Naive B cell (primary cell): ENCODE data around the gene CYBC1. TPM values are rescaled to one million over a fixed set of nuclear protein-coding genes. Genes with fewer than 3 reads are reported as not detected.

Source experiments
- ATAC-seq, 2 donors: fragments of 150-1000 bp; cut with Tn5 transposase; 2 replicates each; pipeline ENCODE4 v1.10.0; 2021; ENCODE audit warnings: low read depth in 2 of 2, mild to moderate bottlenecking in 2 of 2, moderate library complexity in 2 of 2
- DNase-seq: peaks from one replicate; pipeline ENCODE4 v3.0.0; 2022
- H3K27ac Mint-ChIP-seq, 6 donors: one replicate each; pipeline ENCODE4 v1.8.0; 2020 to 2022; ENCODE audit warnings: mild to moderate bottlenecking in 6 of 6, mixed read lengths in 6 of 6, moderate library complexity in 5 of 6, inconsistent platforms in 2 of 6
- H3K27me3 Mint-ChIP-seq, 3 donors: one replicate each; pipeline ENCODE4 v1.8.0; 2021 to 2022; ENCODE audit warnings: mixed read lengths in 3 of 3, mild to moderate bottlenecking in 1 of 3
- H3K36me3 Mint-ChIP-seq, 2 donors: one replicate each; pipeline ENCODE4 v1.8.0; 2020 to 2022; ENCODE audit warnings: mixed read lengths in 2 of 2, inconsistent platforms in 1 of 2, mild to moderate bottlenecking in 1 of 2
- H3K4me1 Mint-ChIP-seq, 3 donors: one replicate each; pipeline ENCODE4 v1.8.0; 2020 to 2022; ENCODE audit warnings: mixed read lengths in 3 of 3, inconsistent platforms in 1 of 3, mild to moderate bottlenecking in 1 of 3, moderate library complexity in 1 of 3
- H3K4me3 Mint-ChIP-seq, 8 donors: one replicate each; pipeline ENCODE4 v1.8.0; 2020 to 2022; ENCODE audit warnings: mild to moderate bottlenecking in 8 of 8, mixed read lengths in 8 of 8, moderate library complexity in 8 of 8, inconsistent platforms in 2 of 8
- H3K9me3 Mint-ChIP-seq, 7 donors: one replicate each; pipeline ENCODE4 v1.8.0; 2020 to 2022; ENCODE audit warnings: mixed read lengths in 7 of 7, mild to moderate bottlenecking in 5 of 7, inconsistent platforms in 2 of 7, moderate library complexity in 1 of 7
- polyA plus RNA-seq, 6 donors: library from polyadenylated mRNA; unstranded; fragments of 300-500 nt; fragmentation: Illumina TruSeq; gene quantifications; one replicate each; pipeline ENCODE4 v1.2.3, GENCODE V29; 2021; ENCODE audit warnings: low read depth in 6 of 6

Gene CYBC1
- polyA plus RNA-seq, 6 donors from 2014 or later = 274 to 340 (median 303) TPM

DNA sequence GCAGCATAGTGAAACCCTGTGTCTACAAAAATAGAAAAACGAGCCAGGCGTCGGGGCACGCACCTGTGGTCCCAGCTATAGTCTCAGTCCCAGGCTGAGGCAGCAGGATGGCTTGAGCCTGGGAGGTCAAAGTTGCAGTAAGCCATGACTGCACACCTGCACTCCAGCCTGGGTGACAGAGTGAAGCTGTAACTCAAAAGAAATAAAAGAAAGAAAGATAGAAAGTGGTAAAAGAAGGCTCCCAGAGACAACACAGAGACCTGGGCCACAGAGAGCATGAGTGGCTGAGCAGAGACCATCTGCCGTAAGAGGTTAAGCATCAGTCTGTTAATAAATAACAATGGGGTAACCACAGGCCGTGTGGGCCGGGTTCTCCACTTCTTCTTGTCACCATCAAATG is 47.7 kb downstream of the CYBC1 start:
- DNase-seq (no peak), ATAC-seq (no peak)
- Mint-ChIP-seq H3K36me3 (peaks cover 0 to 7% of the 10 kb centered on the region in 2 donors), H3K27me3 (no peaks in the 10 kb centered on the region), H3K4me1 (peaks cover 7 to 16% (median 12%) of the 10 kb centered on the region in 3 donors), H3K27ac (peak overlapping the region in 2 of 6 donors; percentile 38 to 49), H3K4me3 (no peak overlapping the region), H3K9me3 (no peaks in the 10 kb centered on the region)

DNA sequence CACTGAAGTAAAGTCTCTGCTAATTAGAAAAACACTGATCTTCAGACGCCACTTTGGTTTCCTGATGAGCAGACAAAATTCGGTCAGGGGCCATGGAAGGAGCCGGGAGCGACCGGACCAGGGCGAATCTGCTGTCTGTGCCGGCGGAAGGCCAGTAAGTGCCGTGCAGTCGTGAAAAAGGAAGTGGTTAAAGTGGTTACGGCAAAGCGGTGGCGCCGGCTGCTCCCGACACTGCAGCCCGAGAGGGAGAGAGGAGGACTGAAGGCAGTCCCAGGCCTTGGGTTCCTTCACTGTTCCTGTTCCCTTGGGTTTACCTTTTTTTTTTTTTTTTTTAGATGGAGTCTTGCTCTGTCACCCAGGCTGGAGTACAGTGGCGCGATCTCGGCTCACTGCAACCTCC is 49.7 kb downstream of the CYBC1 start:
- H3K27ac Mint-ChIP-seq = peak overlapping the region in 2 of 6 donors; percentile 52 to 80
- H3K4me3 Mint-ChIP-seq = peak overlapping the region; percentile 22 to 93 (median 90)

DNA sequence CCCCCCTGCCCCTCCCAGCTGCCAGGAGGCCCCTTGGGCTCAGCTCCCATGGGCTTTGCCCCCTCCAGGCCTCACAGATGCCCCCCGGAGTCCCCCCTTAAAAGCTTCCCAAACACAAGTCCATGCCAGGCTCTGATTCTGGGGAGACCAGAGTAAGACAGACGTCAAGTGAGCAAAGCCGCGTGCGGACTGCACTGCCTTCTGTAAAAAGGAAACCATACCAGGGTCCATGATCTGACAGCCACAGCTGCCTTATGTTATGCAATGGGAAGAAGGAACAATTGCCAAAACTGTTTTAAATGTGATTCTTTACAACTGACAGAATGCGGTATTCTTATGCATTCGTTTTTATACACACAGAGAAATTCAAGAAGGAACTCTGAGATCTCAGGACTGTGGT is 50.3 kb downstream of the CYBC1 start:
- Mint-ChIP-seq H3K9me3 (no peaks in the 10 kb centered on the region), H3K27ac (peak overlapping the region in 1 of 6 donors; percentile 38), H3K36me3 (peaks cover 0 to 19% of the 10 kb centered on the region in 2 donors), H3K4me1 (peaks cover 6 to 14% (median 8%) of the 10 kb centered on the region in 3 donors), H3K27me3 (no peaks in the 10 kb centered on the region), H3K4me3 (peak overlapping the region in 4 of 8 donors; percentile 6 to 80 (median 60))
- no peak for DNase-seq
- no peak for ATAC-seq

More for the DNA sequence above, 49.7 kb downstream of the CYBC1 start:
- Mint-ChIP-seq H3K4me1 (peaks cover 6 to 14% (median 8%) of the 10 kb centered on the region in 3 donors), H3K27me3 (no peaks in the 10 kb centered on the region), H3K9me3 (no peaks in the 10 kb centered on the region), H3K36me3 (peaks cover 0 to 19% of the 10 kb centered on the region in 2 donors)
- DNase-seq (peak; percentile 44), ATAC-seq (peak; percentile 95 to 96)

DNA sequence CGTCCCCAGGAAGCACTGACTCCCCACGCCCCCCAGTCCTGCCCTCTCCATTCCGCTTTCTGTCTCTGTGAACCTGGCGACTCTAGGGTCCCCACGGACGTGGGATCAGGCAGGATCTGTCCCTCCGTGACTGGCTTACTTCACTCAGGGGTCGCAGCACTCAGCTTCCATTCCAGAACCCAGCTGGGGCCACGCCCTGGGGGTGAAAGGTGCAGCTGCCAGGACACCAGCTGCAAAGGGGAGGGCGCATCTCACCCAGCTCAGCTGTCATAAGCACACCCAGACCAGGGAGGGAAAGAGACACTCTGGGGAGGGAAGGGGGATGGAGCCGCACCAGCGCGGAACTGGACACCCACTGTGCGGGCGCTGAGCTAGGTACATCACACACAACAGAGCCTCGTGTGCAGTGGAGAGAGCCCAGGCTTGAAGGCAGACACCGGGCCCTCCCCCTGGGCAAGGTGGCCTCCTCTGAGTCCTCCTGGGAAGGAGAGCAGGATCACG is 50.9 kb downstream of the CYBC1 start:
- peaks cover 0 to 19% of the 10 kb centered on the region in 2 donors for H3K36me3 Mint-ChIP-seq
- H3K4me3 Mint-ChIP-seq = peak overlapping the region in 1 of 8 donors; percentile 15
- peaks cover 6 to 14% (median 8%) of the 10 kb centered on the region in 3 donors for H3K4me1 Mint-ChIP-seq
- no peaks in the 10 kb centered on the region for H3K27me3 Mint-ChIP-seq
- H3K27ac Mint-ChIP-seq = no peak overlapping the region
- no peak for ATAC-seq
- H3K9me3 Mint-ChIP-seq = no peaks in the 10 kb centered on the region
- DNase-seq = no peak

DNA sequence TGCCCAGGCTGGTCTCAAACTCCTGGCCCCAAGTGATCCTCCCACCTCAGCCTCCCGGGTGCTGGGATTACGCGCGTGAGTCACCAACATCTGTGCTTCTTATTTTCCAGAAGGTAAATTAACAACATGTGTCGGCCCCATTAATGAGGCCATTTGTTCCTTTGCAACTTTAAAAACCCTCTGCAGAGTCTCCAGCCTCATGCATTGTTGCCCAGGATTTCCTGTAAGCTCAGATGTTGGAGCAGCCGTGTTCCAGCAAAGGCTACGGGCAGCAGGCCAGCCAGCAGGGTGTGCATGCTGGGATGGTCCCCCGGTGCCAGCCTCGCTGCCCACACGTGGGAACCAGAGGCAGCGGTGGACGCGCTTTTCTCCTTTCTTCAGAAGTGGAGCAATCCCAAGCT is 51.5 kb downstream of the CYBC1 start:
- DNase-seq (no peak), ATAC-seq (no peak)
- Mint-ChIP-seq H3K4me1 (peaks cover 6 to 14% (median 8%) of the 10 kb centered on the region in 3 donors), H3K36me3 (peaks cover 0 to 19% of the 10 kb centered on the region in 2 donors), H3K27ac (no peak overlapping the region), H3K9me3 (no peaks in the 10 kb centered on the region), H3K27me3 (no peaks in the 10 kb centered on the region), H3K4me3 (no peak overlapping the region)

DNA sequence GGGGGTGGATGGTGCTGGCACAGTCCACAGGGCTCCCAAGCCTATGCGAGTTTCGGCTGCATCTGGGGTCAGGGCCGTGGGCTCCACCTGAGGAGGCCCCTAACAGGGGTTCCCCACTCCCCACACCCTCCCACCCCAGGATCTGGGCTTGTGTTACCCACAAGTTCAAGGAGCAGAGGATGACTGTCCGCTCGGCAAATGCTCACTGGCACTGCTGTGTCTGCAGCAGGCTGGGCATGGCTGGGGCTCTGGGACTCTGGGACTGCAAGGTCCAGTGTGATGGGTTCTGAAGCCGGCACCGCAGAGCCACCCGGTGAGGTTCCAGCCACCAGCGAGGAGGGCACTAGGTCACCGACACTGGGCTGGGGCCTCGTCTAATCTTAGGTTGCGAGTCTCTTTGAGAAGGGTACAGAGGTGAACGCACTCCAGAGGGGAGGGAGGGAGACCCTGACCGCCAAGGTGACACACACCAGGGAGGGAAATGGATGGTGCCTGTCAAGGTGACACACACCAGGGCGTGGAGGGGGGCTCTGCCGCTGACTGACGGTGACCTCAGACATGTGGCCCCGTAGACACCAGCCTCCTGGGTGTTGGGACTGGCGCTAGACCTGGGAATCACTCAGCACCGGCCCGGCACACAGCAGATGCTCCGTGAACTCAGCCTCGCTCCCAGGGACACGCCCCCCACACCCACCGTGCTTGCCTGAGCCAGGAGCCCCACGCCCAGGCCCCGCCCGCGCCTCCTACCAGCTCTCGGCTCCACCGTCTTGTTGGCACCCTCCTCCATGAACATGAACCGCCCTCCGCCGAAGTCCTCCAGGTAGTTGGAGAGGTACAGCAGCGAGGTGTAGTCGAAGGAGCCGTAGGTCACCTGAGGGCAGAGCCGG is 52.9 kb downstream of the CYBC1 start:
- Mint-ChIP-seq H3K27ac (no peak overlapping the region), H3K36me3 (peaks cover 0 to 12% of the 10 kb centered on the region in 2 donors), H3K4me3 (no peak overlapping the region), H3K4me1 (peaks cover 6 to 14% (median 8%) of the 10 kb centered on the region in 3 donors), H3K9me3 (no peaks in the 10 kb centered on the region), H3K27me3 (no peaks in the 10 kb centered on the region)
- no peak for DNase-seq
- ATAC-seq = no peak

DNA sequence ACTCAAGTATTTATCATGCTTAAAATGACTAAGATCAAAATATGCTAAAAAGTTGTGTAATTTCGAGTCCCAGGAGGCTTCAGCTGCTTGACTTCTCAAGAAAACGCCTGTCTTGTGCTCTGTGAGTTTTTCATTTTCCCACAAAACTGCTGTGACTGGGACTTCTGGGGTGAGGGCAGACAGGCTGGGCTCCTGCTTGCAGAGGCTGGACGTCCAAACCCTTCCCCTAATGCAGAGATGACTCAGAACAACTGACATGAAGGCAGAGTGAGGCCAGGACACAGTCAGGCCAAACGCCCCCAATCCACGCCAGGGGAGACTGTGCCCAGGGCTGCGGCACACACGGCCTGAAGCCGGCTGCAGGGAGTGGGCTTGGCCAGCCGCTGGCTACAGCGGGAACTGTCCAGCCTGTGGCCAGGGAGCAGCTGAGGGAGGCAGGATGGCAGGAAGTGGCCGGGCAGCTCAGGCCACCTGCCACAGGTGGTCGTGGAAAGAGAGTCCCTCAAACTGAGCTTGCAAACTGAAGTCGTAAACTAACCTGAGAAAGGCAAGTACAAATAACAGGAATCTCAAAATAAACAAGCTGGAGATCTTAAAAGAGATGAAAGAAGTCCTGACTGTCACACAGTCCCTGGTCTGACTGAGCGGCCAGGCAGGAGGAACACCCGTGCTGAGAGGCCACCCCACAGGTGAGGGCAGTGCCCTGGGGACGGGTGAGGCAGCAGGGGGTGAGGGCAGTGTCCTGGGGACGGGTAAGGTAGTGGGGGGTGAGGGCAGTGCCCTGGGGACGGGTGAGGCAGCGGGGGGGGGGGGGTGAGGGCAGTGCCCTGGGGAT is 53.7 kb downstream of the CYBC1 start:
- Mint-ChIP-seq H3K27ac (no peak overlapping the region), H3K36me3 (peaks cover 0 to 12% of the 10 kb centered on the region in 2 donors)

DNA sequence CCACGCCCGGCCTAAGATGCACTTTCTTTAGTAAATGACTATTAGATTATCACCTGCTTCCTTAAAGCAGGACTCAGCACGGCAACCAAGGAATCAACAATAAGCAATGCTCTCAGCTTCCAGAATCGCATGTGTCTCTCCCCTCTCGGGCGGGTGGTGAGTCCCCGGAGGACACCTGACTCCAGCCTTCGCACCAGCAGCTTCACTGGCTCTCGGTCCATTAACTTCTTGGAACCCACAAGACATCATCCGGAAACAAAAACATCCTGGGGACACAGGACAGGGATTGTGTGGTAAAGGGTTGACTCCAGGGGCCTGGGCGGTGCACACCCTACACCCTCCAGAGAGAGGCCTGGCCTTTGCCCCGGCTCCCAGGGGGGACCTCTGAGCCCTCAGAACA is 56.3 kb downstream of the CYBC1 start:
- Mint-ChIP-seq H3K4me3 (no peak overlapping the region), H3K4me1 (peaks cover 0 to 7% (median 0%) of the 10 kb centered on the region in 3 donors), H3K36me3 (peaks cover 0 to 12% of the 10 kb centered on the region in 2 donors), H3K27me3 (no peaks in the 10 kb centered on the region), H3K27ac (no peak overlapping the region), H3K9me3 (no peaks in the 10 kb centered on the region)
- no peak for ATAC-seq
- DNase-seq = no peak

More for the DNA sequence above, 53.7 kb downstream of the CYBC1 start:
- Mint-ChIP-seq H3K27me3 (no peaks in the 10 kb centered on the region), H3K9me3 (no peaks in the 10 kb centered on the region), H3K4me1 (peaks cover 6 to 14% (median 7%) of the 10 kb centered on the region in 3 donors), H3K4me3 (no peak overlapping the region)
- ATAC-seq (no peak), DNase-seq (no peak)

DNA sequence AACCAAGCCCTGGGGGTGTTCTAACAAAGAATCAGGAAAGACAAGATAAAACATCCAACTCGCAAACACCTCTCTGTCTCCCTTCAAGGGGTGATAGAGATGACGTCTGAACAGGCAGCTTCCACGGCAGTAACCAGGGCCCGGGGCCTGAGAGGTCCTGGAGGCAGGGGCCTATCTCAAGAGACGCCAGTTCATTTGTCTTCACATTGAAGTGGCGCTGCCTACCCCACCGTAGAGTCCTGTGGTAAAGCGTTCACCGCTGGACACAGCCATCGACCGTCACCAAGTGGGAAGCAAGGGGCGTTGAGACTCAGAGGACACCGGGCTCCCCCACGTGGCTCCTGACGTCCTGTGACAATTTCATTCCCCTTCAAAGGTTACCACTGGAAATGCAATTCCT is 57.6 kb downstream of the CYBC1 start:
- H3K36me3 Mint-ChIP-seq = peaks cover 0 to 12% of the 10 kb centered on the region in 2 donors
- no peaks in the 10 kb centered on the region for H3K9me3 Mint-ChIP-seq
- peaks cover 0 to 8% (median 1%) of the 10 kb centered on the region in 3 donors for H3K4me1 Mint-ChIP-seq
- H3K27ac Mint-ChIP-seq = no peak overlapping the region
- H3K27me3 Mint-ChIP-seq = peaks cover 0 to under 1% (median 0%) of the 10 kb centered on the region in 3 donors
- ATAC-seq = no peak
- no peak for DNase-seq
- no peak overlapping the region for H3K4me3 Mint-ChIP-seq

Other genes with a start within 250 kb of the CYBC1 start
- gene CCDC57, start 237.9 kb downstream of the CYBC1 start, polyA plus RNA-seq = 10 to 100 TPM; 15.9 to 31.8 (median 26.5) TPM
- 1 to 10 TPM; 1.9 to 3.6 (median 1.9) TPM for gene SLC16A3, start 221.7 kb downstream of the CYBC1 start, polyA plus RNA-seq
- 10 to 100 TPM; 27.7 to 78.6 (median 63.4) TPM for gene CSNK1D, start 177.1 kb downstream of the CYBC1 start, polyA plus RNA-seq
- gene CD7, start 133.1 kb downstream of the CYBC1 start, polyA plus RNA-seq = 1 to 10 TPM in 2 of 6 donors, under 1 TPM in 2, not detected in 2; 0.50 to 1.5 (median 1.0) TPM
- gene SECTM1, start 117.0 kb downstream of the CYBC1 start, polyA plus RNA-seq = 1 to 10 TPM in 1 of 6 donors, under 1 TPM in 1, not detected in 4; 0.19 to 2.2 TPM
- not detected for gene TEX19, start 91.5 kb downstream of the CYBC1 start, polyA plus RNA-seq
- gene UTS2R, start 79.0 kb downstream of the CYBC1 start, polyA plus RNA-seq = not detected
- gene HEXD, start 32.4 kb downstream of the CYBC1 start, polyA plus RNA-seq = 10 to 100 TPM; 10.8 to 30.5 (median 18.2) TPM
- 10 to 100 TPM; 22.8 to 31.6 (median 26.1) TPM for gene OGFOD3, start 32.2 kb downstream of the CYBC1 start, polyA plus RNA-seq
- gene NARF, start 8.0 kb upstream of the CYBC1 start, polyA plus RNA-seq = 100 to 1,000 TPM in 3 of 6 donors, 10 to 100 TPM in 3; 72.3 to 137 (median 95.0) TPM
- gene FOXK2, start 69.0 kb upstream of the CYBC1 start, polyA plus RNA-seq = 1 to 10 TPM; 2.5 to 6.0 (median 4.4) TPM
- 10 to 100 TPM; 37.9 to 77.8 (median 47.4) TPM for gene WDR45B, start 197.7 kb upstream of the CYBC1 start, polyA plus RNA-seq
- 1 to 10 TPM; 1.2 to 3.0 (median 2.3) TPM for gene RAB40B, start 247.9 kb upstream of the CYBC1 start, polyA plus RNA-seq